Pancreas (tissue), 10 donors: ENCODE measurements around the gene SIRT4. TPM values are rescaled to one million over a fixed set of nuclear protein-coding genes. Genes with fewer than 3 reads are reported as not detected.

Experiments
- ATAC-seq, 4 donors: fragments of 200-7000 bp; cut with Tn5 transposase; one replicate each; pipeline versions ENCODE4 v1.8.0 to v1.9.1; 2020; ENCODE audit warnings: mild to moderate bottlenecking in 4 of 4, moderate library complexity in 4 of 4
- DNase-seq, 6 donors: peaks; one replicate each; pipeline ENCODE4 v3.0.0-alpha.2; 2020
- FAIRE-seq: peaks from 2 replicates; lab custom pipeline; 2012; peaks lifted over from hg19 to GRCh38; lab: Jason Lieb, UNC
- H3K27ac ChIP-seq, 4 donors: fragments of 200-600 bp; sonication (generic); 1 replicate in 3 of 4; 2 replicates in 1 of 4; pipeline versions ENCODE4 v1.5.0 to v1.8.0; 2020
- H3K27me3 ChIP-seq, 4 donors: fragments of 200-600 bp; one replicate each; pipeline ENCODE4 v1.8.0; 2021
- H3K36me3 ChIP-seq, 3 donors: fragments of 200-600 bp; sonication (generic) in 1 of 3; one replicate each; pipeline versions ENCODE4 v1.5.0 to v1.8.0; 2020 to 2021
- H3K4me1 ChIP-seq, 3 donors: fragments of 200-600 bp; one replicate each; pipeline ENCODE4 v1.8.0; 2021
- H3K4me3 ChIP-seq, 4 donors: fragments of 200-600 bp; sonication (generic) in 2 of 4; one replicate each; pipeline versions ENCODE4 v1.5.0 to v1.8.0; 2020 to 2021
- H3K9me3 ChIP-seq, 4 donors: fragments of 200-600 bp; one replicate each; pipeline ENCODE4 v1.8.0; 2021
- WGBS, 2 donors: extraction: QIAGEN DNeasy Blood & Tissue Kit; methylation state at CpG; one replicate each; pipeline ENCODE4 v1.1.7; 2013; 5-methylcytosine and 5-hydroxymethylcytosine counted together
- intact Hi-C, 3 donors: fragments of 100-400 bp; cut with DNase I; formaldehyde crosslinking; loops; one replicate each; pipeline versions ENCODE4 v1.11.1 to v1.14.2; 2022
- polyA plus RNA-seq, 2 donors: library from polyadenylated mRNA; stranded (reverse); fragments of 200-250 nt; gene quantifications; one replicate each; pipeline ENCODE4 v1.2.3, GENCODE V29; 2013
- total RNA-seq, 6 donors: library from RNA; stranded (reverse); fragmentation: NEBNext Ultra II Directional in 4 of 6; extraction: Animal tissue kit (Norgen Biotek cat#: 25700) in 4 of 6; gene quantifications; one replicate each; pipeline versions ENCODE4 v1.2.1 to v1.2.4, GENCODE V29; 2021 to 2023
- TF ChIP-seq, protein P1 (sequence below), 4 donors: fragments of 200-600 bp; sonication (generic) in 3 of 4; IDR thresholded peaks; one replicate each; pipeline versions ENCODE4 v1.5.0 to v1.8.0; 2021; ENCODE audit warnings: antibody characterized with exemption in 4 of 4
- donor health status: healthy with polysubstance abuse.
- donor health status: DM: no; HTN: no; CAD: no; lungs with moderate emphysema.
- donor health status: DM: no; HTN: no; CAD: no.
- donor health status: control.
- donor health status: control.
- donor health status: Bipolar disorder and iron deficiency.
- donor health status: DM: yes; HTN: yes; CAD: no.
- donor health status: DM: no; HTN: no; CAD: no.
- donor health status: DM: no; HTN: no; CAD: no.
- donor health status: DM: yes; HTN: yes; CAD: no.

SIRT4 gene
- total and polyA plus RNA-seq, 8 donors, result 0.56 to 2.4 (median 1.5) TPM

DNA sequence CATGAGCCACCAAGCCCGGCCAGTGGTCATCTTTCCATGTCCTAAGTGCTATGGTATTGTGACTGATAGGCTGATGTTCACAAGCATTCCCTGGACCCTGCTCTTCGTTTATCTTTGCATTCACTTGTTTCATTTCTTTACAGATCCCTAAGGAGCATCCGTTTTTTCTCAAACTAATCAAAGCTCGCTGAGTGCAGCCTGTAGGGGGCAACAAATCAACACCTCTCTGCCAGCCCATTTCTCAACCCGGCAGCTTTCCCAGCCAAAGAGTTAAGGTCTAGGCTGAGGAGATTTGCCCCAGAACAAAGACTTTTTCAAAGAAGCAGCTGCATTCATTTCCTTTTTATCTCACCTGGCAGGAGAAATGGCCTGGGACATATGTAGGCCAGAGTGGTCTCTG lies 12.1 kb downstream of the SIRT4 start:
- no peak overlapping the region for H3K27ac ChIP-seq
- intact Hi-C loops, result no loop called here
- H3K36me3 ChIP-seq, result no peaks in the 10 kb centered on the region
- TF ChIP-seq, protein P1, sequence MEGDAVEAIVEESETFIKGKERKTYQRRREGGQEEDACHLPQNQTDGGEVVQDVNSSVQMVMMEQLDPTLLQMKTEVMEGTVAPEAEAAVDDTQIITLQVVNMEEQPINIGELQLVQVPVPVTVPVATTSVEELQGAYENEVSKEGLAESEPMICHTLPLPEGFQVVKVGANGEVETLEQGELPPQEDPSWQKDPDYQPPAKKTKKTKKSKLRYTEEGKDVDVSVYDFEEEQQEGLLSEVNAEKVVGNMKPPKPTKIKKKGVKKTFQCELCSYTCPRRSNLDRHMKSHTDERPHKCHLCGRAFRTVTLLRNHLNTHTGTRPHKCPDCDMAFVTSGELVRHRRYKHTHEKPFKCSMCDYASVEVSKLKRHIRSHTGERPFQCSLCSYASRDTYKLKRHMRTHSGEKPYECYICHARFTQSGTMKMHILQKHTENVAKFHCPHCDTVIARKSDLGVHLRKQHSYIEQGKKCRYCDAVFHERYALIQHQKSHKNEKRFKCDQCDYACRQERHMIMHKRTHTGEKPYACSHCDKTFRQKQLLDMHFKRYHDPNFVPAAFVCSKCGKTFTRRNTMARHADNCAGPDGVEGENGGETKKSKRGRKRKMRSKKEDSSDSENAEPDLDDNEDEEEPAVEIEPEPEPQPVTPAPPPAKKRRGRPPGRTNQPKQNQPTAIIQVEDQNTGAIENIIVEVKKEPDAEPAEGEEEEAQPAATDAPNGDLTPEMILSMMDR (IDR thresholded peaks at IDR 0.05), result no peak
- H3K27me3 ChIP-seq, result no peaks in the 10 kb centered on the region
- no peaks in the 10 kb centered on the region for H3K9me3 ChIP-seq
- peaks cover 9 to 18% (median 15%) of the 10 kb centered on the region in 3 donors for H3K4me1 ChIP-seq
- ATAC-seq, result no peak
- no peak overlapping the region for H3K4me3 ChIP-seq
- no peak for FAIRE-seq
- 49 to 69% methylated on average over 5 of the region's 5 CpGs for WGBS, 2 donors
- DNase-seq, result no peak

DNA sequence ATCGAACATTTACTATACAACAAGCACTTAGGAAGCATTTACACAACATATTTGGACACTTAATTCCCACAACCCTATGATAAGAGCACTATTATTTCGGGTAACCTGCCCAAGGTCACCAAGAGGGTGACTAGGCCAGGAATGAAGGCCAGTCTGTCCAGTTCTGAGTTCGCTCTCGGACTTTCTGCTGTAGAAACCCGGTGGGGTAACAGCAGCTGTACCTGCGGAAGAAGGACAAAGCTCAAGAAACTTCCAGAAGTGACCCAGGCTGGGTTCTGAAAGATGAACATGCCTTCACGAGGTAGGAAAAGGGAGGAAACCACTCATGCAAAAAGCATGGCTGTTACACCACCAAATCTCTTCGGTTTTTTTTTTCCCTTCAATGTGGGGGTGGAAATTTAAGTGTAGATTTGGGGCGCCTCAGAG lies 14.7 kb downstream of the SIRT4 start:
- DNase-seq, result peak in 4 of 6 donors; percentile 60 to 80 (median 78)
- Histone ChIP-seq H3K4me1 (peaks cover 21 to 31% (median 23%) of the 10 kb centered on the region in 3 donors), H3K9me3 (no peaks in the 10 kb centered on the region), H3K27ac (peak overlapping the region; percentile 93 to 97 (median 95)), H3K4me3 (peak overlapping the region in 3 of 4 donors; percentile 36 to 50 (median 48)), H3K27me3 (no peaks in the 10 kb centered on the region), H3K36me3 (no peaks in the 10 kb centered on the region)
- intact Hi-C loops, result no loop called here
- TF ChIP-seq, protein P1 (IDR thresholded peaks at IDR 0.05), result no peak
- ATAC-seq, result peak; percentile 46 to 60 (median 58)
- no peak for FAIRE-seq
- WGBS, 2 donors, result 9% methylated on average over 9 of the region's 9 CpGs

DNA sequence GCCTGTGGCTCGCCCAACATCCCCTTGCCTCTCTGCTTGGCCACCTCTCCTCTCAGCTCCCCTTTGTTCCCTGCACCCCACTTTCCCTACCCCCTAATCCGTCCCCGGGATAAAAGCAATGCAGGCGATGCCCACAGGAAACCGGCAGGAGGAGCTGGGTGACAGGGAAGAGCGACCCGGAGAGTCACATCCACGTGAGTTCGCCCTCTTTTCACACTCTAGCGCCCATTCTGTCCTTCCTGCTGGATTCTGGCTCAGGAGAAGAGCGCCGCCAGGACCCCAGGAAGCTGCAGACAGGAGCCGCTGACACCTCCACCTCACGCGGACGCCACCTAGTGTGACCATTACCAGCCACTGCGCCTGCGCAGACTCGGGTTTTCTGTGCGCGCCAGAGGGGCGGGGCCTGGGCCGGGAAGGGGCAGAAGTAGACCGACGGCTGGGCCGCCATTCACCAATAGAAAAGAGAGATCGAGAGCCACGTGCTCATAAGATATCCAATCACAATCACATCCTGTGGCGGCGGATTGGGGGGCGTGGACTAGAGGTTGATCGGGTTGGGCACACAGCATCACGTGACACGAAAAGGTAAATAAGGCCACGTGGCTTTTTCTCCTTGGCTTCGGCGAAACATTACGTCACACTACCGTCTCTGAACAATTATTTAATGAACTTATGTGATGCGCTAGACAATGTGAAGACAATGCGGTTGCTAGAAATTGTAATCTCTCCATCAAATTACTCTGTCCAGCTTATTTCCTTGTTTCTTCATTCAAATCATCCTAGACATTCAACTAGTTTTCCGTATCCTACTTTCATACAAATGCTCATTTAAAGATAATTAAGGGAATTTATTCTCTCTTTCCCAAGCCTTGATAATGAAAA lies 15.3 kb downstream of the SIRT4 start:
- intact Hi-C loops, result no loop called here
- TF ChIP-seq, protein P1 (IDR thresholded peaks at IDR 0.05), result peak in 2 of 4 donors; percentile 14 to 32
- ATAC-seq (peak; percentile 78 to 94 (median 84)), DNase-seq (peak; percentile 99 to 100 (median 100)), FAIRE-seq (peak; percentile 98)
- Histone ChIP-seq H3K36me3 (no peaks in the 10 kb centered on the region), H3K9me3 (no peaks in the 10 kb centered on the region), H3K4me1 (peaks cover 26 to 36% (median 28%) of the 10 kb centered on the region in 3 donors), H3K27ac (peak overlapping the region; percentile 93 to 97 (median 95)), H3K27me3 (no peaks in the 10 kb centered on the region), H3K4me3 (peak overlapping the region in 3 of 4 donors; percentile 36 to 50 (median 48))
- WGBS, 2 donors, result 2% methylated on average over 42 of the region's 42 CpGs

DNA sequence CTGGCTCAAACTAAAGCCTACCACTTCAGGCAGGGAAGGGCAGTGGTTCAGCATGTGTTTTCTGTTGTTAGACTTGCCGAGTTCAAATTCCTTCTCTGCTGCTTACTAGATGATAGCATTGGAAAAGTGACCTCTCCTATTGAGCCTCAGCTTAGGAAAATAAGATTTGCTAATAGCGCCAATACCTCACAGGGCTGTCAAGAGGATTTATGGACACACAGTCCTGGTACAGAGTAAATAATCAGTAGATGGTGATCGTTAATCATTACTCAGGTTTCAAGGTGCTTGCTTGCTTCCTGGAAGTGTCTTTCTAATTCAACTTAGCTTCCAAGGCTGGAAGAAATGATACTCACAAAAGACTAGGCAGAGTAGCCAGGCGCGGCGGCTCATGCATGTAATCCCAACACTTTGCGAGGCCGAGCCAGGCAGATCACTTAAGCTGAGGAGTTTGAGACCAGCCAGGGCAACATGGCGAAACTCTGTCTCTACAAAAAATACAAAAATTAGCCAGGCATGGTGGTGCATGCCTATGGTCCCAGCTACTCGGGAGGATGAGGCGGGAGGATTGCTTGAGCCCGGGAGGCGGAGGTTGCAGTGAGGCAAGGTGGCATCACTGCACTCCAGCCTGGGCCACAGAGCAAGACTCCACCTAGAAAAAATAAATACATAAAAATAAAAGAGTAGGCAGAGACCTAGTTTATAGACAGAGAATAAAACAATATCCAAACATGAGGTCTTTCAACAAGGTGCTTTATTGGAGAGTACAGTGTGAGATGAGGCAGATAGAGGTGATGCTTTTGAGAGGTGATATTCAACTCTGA lies 19.5 kb downstream of the SIRT4 start:
- peak overlapping the region; percentile 60 to 95 (median 81) for H3K27ac ChIP-seq
- peaks cover 0 to 9% (median 0%) of the 10 kb centered on the region in 3 donors for H3K36me3 ChIP-seq
- DNase-seq (peak; percentile 57 to 85 (median 76)), ATAC-seq (peak; percentile 31 to 54 (median 44)), FAIRE-seq (no peak)
- intact Hi-C loops, result no loop called here
- peak overlapping the region in 2 of 4 donors; percentile 1 to 51 for H3K4me3 ChIP-seq
- 12 to 17% methylated on average over 13 of the region's 13 CpGs for WGBS, 2 donors
- TF ChIP-seq, protein P1 (IDR thresholded peaks at IDR 0.05), result no peak
- no peaks in the 10 kb centered on the region for H3K27me3 ChIP-seq
- no peaks in the 10 kb centered on the region for H3K9me3 ChIP-seq
- peaks cover 19 to 36% (median 21%) of the 10 kb centered on the region in 3 donors for H3K4me1 ChIP-seq
